GM23338 (cell line): ENCODE results near the gene ANTKMT.

Source experiments
- CREB1 ChIP-seq: fragments of 250-450 bp; sonication (Bioruptor Pico); IDR thresholded peaks from 2 replicates; pipeline ENCODE4 v1.5.0; 2020; ENCODE audit warnings: low read depth, mild to moderate bottlenecking, moderate library complexity
- CTCF ChIP-seq, 2 experiments: fragments of 200-600 bp in 1 of 2; sonication (generic) in 1 of 2; conservative IDR thresholded peaks; 2 replicates each; pipeline versions ENCODE4 v1.5.1 to v1.6.1; 2016 to 2017; ENCODE audit warnings: antibody characterized with exemption in 2 of 2, low read depth in 2 of 2, mild to moderate bottlenecking in 2 of 2, moderate library complexity in 1 of 2
- EZH2 ChIP-seq: fragments of 200-600 bp; sonication (generic); IDR thresholded peaks from one replicate; pipeline ENCODE4 v1.8.0; 2017; ENCODE audit warnings: antibody characterized with exemption, mild to moderate bottlenecking, low read depth; ENCODE audit not compliant: unreplicated experiment
- EZH2phosphoT487 ChIP-seq: fragments of 200-600 bp; sonication (generic); IDR thresholded peaks from one replicate; pipeline ENCODE4 v1.8.1; 2018; ENCODE audit warnings: antibody characterized with exemption; ENCODE audit not compliant: unreplicated experiment
- JUNB ChIP-seq: IDR thresholded peaks from one replicate; pipeline ENCODE4 v1.6.1; 2016; ENCODE audit warnings: antibody characterized with exemption; ENCODE audit not compliant: unreplicated experiment
- POLR2AphosphoS5 ChIP-seq: IDR thresholded peaks from 2 replicates; pipeline ENCODE4 v1.6.1; 2016; ENCODE audit warnings: antibody characterized with exemption, low read depth
- REST ChIP-seq: IDR thresholded peaks from one replicate; pipeline ENCODE4 v1.6.1; 2018; ENCODE audit warnings: antibody characterized with exemption; ENCODE audit not compliant: unreplicated experiment
- ZNF114 ChIP-seq: fragments of 250-450 bp; sonication (Bioruptor Pico); IDR thresholded peaks from 2 replicates; pipeline ENCODE4 v1.5.0; 2020; ENCODE audit warnings: mild to moderate bottlenecking, moderate library complexity

- TF ChIP-seq JUNB (no peak), CTCF (conservative IDR thresholded peaks at IDR 0.05; ENCODE audit: low read depth in 2 of 2) (no peak), EZH2 (no peak), CREB1 (CRISPR knock-in tag) (no peak), POLR2AphosphoS5 (no peak), REST (no peak), EZH2phosphoT487 (no peak), ZNF114 (CRISPR knock-in tag) (no peak)
These were observed 45.3 kb downstream of the ANTKMT start for GRCh38 chr16:766008-766819.
